GM12878 (cell line): ENCODE measurements around the gene CNOT3. TPM values are rescaled to one million over a fixed set of nuclear protein-coding genes. Genes with fewer than 3 reads are reported as not detected.
"Not testable (repeated sequence)": the region's sequence is repeated elsewhere in the genome, so short reads cannot be mapped to it uniquely, and the experiment has no call there.

Experiments
- ATAC-seq: fragments of 200-7000 bp; cut with Tn5 transposase; 3 replicates; pipeline ENCODE4 v1.9.1; 2020; ENCODE audit warnings: mild to moderate bottlenecking, moderate library complexity
- BruUV-seq: library from RNA; stranded (reverse); fragments of 400-500 nt; replicated peaks from 2 replicates; lab custom pipeline; 2021; lab: Mats Ljungman, UMichigan
- CTCF ChIA-PET: fragments of 300-600 bp; sonication (Branson Sonifier 250); formaldehyde crosslinking; extraction: SDS; loops from one replicate; lab custom pipeline; 2021; ENCODE audit warnings: inconsistent platforms; lab: Yijun Ruan, JAX
- POLR2A ChIA-PET: fragments of 350-600 bp; formaldehyde crosslinking; extraction: SDS; loops from one replicate; lab custom pipeline; 2021; ENCODE audit warnings: inconsistent platforms; lab: Charles Lee
- RAD21 ChIA-PET: fragments of 300-600 bp; sonication (Branson Sonifier 250); formaldehyde crosslinking; loops from one replicate; lab custom pipeline; 2023; ENCODE audit warnings: antibody characterized with exemption; ENCODE audit not compliant: unreplicated experiment; lab: Charles Lee
- SMC1A ChIA-PET: fragments of 300-600 bp; sonication (Branson Sonifier 250); formaldehyde crosslinking; loops from one replicate; lab custom pipeline; 2023; ENCODE audit not compliant: unreplicated experiment, uncharacterized antibody; lab: Charles Lee
- DNase-seq: peaks from one replicate; pipeline ENCODE4 v3.0.0-alpha.2; 2011; ENCODE audit warnings: low read depth, low spot score
- FAIRE-seq: peaks from 3 replicates; lab custom pipeline; 2011; peaks lifted over from hg19 to GRCh38; lab: Jason Lieb, UNC
- H2AFZ ChIP-seq: 2 replicates; pipeline ENCODE4 v1.6.0; 2011; ENCODE audit warnings: low read depth, low read length, control low read depth; ENCODE audit not compliant: control insufficient read depth
- H3K27ac ChIP-seq: 2 replicates; pipeline ENCODE4 v1.5.1; 2011; ENCODE audit warnings: control low read depth; ENCODE audit not compliant: control insufficient read depth, insufficient read depth
- H3K27me3 ChIP-seq, 2 experiments: replicated peaks in 1 of 2; 2 replicates each; pipeline versions ENCODE4 v1.6.0 to v1.6.1; 2011; ENCODE audit warnings: low read length in 1 of 2; ENCODE audit not compliant: control insufficient read depth in 2 of 2, insufficient read depth in 2 of 2
- H3K36me3 ChIP-seq, 2 experiments: 2 replicates each; pipeline ENCODE4 v1.5.1; 2011; ENCODE audit warnings: low read length in 1 of 2; ENCODE audit not compliant: control insufficient read depth in 2 of 2, insufficient read depth in 2 of 2
- H3K4me1 ChIP-seq: 2 replicates; pipeline ENCODE4 v1.6.1; 2011; ENCODE audit warnings: mild to moderate bottlenecking, low read length, moderate library complexity, mixed read lengths; ENCODE audit not compliant: control insufficient read depth, insufficient read depth
- H3K4me2 ChIP-seq: 2 replicates; pipeline ENCODE4 v1.6.0; 2011; ENCODE audit warnings: control low read depth; ENCODE audit not compliant: control insufficient read depth, insufficient read depth
- H3K4me3 ChIP-seq: fragments of 200-600 bp; sonication (generic); 2 replicates; pipeline ENCODE4 v1.5.1; 2016
- H3K79me2 ChIP-seq: 2 replicates; pipeline ENCODE4 v1.6.0; 2011; ENCODE audit warnings: low read length; ENCODE audit not compliant: control insufficient read depth, insufficient read depth
- H3K9ac ChIP-seq: 2 replicates; pipeline ENCODE4 v1.8.0; 2011; ENCODE audit warnings: low read length, control low read depth, mixed read lengths; ENCODE audit not compliant: control insufficient read depth, insufficient read depth
- H3K9me3 ChIP-seq: replicated peaks from 3 replicates; pipeline ENCODE4 v1.5.1; 2011; ENCODE audit warnings: mild to moderate bottlenecking, low read length; ENCODE audit not compliant: control insufficient read depth, insufficient read depth
- H4K20me1 ChIP-seq: 2 replicates; pipeline ENCODE4 v1.6.0; 2011; ENCODE audit not compliant: control insufficient read depth, insufficient read depth
- GATAD2B ChIP-seq: fragments of 450-650 bp; conservative IDR thresholded peaks from 2 replicates; pipeline ENCODE4 v1.6.1; 2017; ENCODE audit warnings: low read depth, mild to moderate bottlenecking, moderate library complexity
- HDAC6 ChIP-seq: fragments of 200-600 bp; sonication (generic); IDR thresholded peaks from one replicate; pipeline ENCODE4 v1.8.0; 2017; ENCODE audit warnings: antibody characterized with exemption; ENCODE audit not compliant: unreplicated experiment
- HDGF ChIP-seq: fragments of 450-650 bp; IDR thresholded peaks from 2 replicates; pipeline ENCODE4 v1.6.1; 2016; ENCODE audit warnings: antibody characterized with exemption
- RAD21 ChIP-seq: IDR thresholded peaks from 2 replicates; pipeline ENCODE4 v1.6.1; 2011; ENCODE audit warnings: mild to moderate bottlenecking, low read depth, low read length, moderate library complexity; ENCODE audit not compliant: insufficient read depth
- SP1 ChIP-seq: IDR thresholded peaks from one replicate; pipeline ENCODE4 v1.6.1; 2011; ENCODE audit warnings: low read depth, low read length
- ZNF207 ChIP-seq: fragments of 450-650 bp; IDR thresholded peaks from 2 replicates; pipeline ENCODE4 v1.6.1; 2014; ENCODE audit warnings: antibody characterized with exemption, mild to moderate bottlenecking, borderline replicate concordance
- WGBS: methylation state at CpG from one replicate; pipeline ENCODE4 v1.1.6; 2016; ENCODE audit warnings: low lambda C conversion rate; ENCODE audit not compliant: insufficient replicate concordance, insufficient coverage; ENCODE audit errors: missing lambda C conversion rate; 5-methylcytosine and 5-hydroxymethylcytosine counted together
- in situ Hi-C: fragments of 300-500 bp; cut with MboI; formaldehyde crosslinking; loops from 9 replicates; pipeline ENCODE4 v1.14.3; 2018; ENCODE audit warnings: mixed read lengths
- intact Hi-C: fragments of 100-400 bp; cut with micrococcal nuclease; formaldehyde crosslinking; loops from one replicate; pipeline ENCODE4 v1.14.2; 2022; ENCODE audit not compliant: unreplicated experiment
- polyA plus RNA-seq, 11 experiments: library from polyadenylated mRNA; depleted of rRNA in 4 of 11; unstranded in 6 of 11; stranded (reverse) in 5 of 11; fragments of >200 nt; fragmentation: Nextera tagmentation in 4 of 11; fragmentation: Illumina TruSeq in 1 of 11; extraction: Ambion mirVana in 4 of 11; extraction: Trizol in 1 of 11; gene quantifications; 1 replicate in 1 of 11; 2 replicates in 10 of 11; pipeline versions ENCODE4 v1.2.1 to v1.2.3, GENCODE V29; 2011 to 2016; ENCODE audit warnings: inconsistent platforms in 2 of 11, missing spikeins in 2 of 11, low read depth in 1 of 11
- total RNA-seq, 4 experiments: library from RNA; depleted of rRNA in 3 of 4; stranded (reverse); fragments of >200 nt in 3 of 4; fragmentation: Illumina TruSeq in 1 of 4; extraction: Trizol in 1 of 4; gene quantifications; 2 replicates each; pipeline versions ENCODE4 v1.2.1 to v1.2.3, GENCODE V29; 2013 to 2021
- TF ChIP-seq, protein P1 (sequence below): IDR thresholded peaks from 2 replicates; pipeline ENCODE4 v1.6.1; 2011; ENCODE audit warnings: low read depth, mild to moderate bottlenecking, low read length, moderate library complexity, borderline replicate concordance; ENCODE audit errors: extremely low read depth
- TF ChIP-seq, protein P2 (sequence below): IDR thresholded peaks from 2 replicates; pipeline ENCODE4 v1.6.1; 2011; ENCODE audit warnings: borderline replicate concordance, low read depth, mild to moderate bottlenecking, moderate library complexity, low read length; ENCODE audit not compliant: insufficient read depth, poor library complexity, severe bottlenecking

Gene CNOT3
- total and polyA plus RNA-seq, 10 of the 15 experiments (the other 5 are each of a cell fraction or from before 2014, with no cell fraction given) = 0.14 to 45.1 (median 14.0) TPM

DNA sequence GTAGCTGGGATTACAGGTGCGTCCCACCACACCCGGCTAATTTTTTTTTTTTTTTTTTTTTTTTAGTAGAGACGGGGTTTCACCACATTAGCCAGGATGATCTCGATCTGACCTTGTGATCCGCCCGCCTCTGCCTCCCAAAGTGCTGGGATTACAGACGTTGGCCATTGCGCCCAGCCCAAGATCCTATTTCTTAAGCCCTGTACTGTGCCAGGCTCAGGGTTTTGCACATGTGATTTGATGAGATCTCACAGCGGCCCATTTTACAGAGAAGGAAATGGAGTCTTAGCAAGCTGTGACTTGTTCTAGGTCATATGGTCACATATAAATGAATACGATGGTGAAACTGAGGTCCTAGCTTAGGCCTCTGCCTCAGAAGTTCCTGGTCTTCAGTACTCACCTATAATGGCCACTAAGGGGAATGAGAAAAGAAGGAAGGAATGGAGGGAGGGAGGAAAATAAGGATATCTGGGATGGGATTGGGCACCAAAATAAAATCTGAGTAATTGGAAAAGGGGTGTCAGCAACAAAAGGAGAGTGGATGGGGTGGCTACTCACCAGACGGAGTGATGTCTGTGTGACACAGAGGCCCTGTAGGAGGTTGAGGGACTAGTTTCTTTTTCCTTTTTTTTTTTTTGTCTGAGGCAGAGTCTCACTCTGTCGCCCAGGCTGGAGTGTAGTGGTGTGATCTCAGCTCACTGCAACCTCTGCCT is 38.2 kb upstream of the CNOT3 start:
- CTCF ChIA-PET = no interaction called here
- Histone ChIP-seq H3K4me3 (no peak overlapping the region), H4K20me1 (no peaks in the 10 kb centered on the region), H3K27me3 (no peaks in the 10 kb centered on the region; a peak in 2 of 4 replicates), H3K4me2 (no peak overlapping the region), H3K27ac (no peak overlapping the region), H3K36me3 (no peaks in the 10 kb centered on the region), H3K9me3 (no peaks in the 10 kb centered on the region; the same call in 2 of the 3 replicates), H2AFZ (no peak overlapping the region), H3K9ac (no peak overlapping the region), H3K4me1 (no peaks in the 10 kb centered on the region), H3K79me2 (peaks cover 9% of the 10 kb centered on the region)
- in situ Hi-C loops (no loop called here), intact Hi-C loops (no loop called here)
- SMC1A ChIA-PET = interaction anchor here (0.6 kb wide), 1 partner anchor 590 kb away, joined by 3 read pairs; no protein-coding TSS in a partner anchor
- DNase-seq (no peak), FAIRE-seq (no peak), ATAC-seq (no peak)
- POLR2A ChIA-PET = interaction anchor here (0.6 to 0.7 kb wide), 2 partner anchors 190 to 579 kb away, joined by 4 to 8 read pairs; no protein-coding TSS in a partner anchor
- 79% methylated on average over 9 of the region's 12 CpGs for WGBS
- TF ChIP-seq, protein P1, sequence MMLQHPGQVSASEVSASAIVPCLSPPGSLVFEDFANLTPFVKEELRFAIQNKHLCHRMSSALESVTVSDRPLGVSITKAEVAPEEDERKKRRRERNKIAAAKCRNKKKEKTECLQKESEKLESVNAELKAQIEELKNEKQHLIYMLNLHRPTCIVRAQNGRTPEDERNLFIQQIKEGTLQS = no peak
- TF ChIP-seq RAD21 (no peak), HDAC6 (no peak), GATAD2B (no peak), HDGF (no peak), SP1 (no peak), ZNF207 (no peak)
- TF ChIP-seq, protein P2, sequence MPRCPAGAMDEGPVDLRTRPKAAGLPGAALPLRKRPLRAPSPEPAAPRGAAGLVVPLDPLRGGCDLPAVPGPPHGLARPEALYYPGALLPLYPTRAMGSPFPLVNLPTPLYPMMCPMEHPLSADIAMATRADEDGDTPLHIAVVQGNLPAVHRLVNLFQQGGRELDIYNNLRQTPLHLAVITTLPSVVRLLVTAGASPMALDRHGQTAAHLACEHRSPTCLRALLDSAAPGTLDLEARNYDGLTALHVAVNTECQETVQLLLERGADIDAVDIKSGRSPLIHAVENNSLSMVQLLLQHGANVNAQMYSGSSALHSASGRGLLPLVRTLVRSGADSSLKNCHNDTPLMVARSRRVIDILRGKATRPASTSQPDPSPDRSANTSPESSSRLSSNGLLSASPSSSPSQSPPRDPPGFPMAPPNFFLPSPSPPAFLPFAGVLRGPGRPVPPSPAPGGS = no peak
- RAD21 ChIA-PET = interaction anchor here (0.6 kb wide), 1 partner anchor 1533 kb away, joined by 3 read pairs; no protein-coding TSS in a partner anchor
- no TSS peak for BruUV-seq

DNA sequence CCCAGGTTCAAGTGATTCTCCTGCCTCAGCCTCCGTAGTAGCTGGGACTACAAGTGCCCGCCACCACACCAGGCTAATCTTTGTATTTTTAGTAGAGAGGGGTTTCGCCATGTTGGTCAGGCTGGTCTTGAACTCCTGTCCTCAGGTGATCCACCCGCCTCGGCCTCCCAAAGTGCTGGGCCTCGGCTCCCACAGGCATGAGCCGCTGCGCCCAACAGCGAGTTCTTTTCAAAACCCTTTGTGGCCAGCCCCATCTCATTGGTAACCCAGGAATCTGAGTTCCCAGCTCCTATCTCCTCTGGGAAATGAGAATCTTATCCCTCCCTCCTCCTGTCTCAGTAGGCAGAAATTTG is 37.7 kb upstream of the CNOT3 start:
- CTCF ChIA-PET, H3K9me3 ChIP-seq, FAIRE-seq, H3K36me3 ChIP-seq, H3K27ac ChIP-seq, ATAC-seq, SMC1A ChIA-PET, RAD21 ChIA-PET, DNase-seq, in situ Hi-C loops, H3K4me3 ChIP-seq, H3K27me3 ChIP-seq, H3K4me2 ChIP-seq, H2AFZ ChIP-seq, H3K79me2 ChIP-seq, H4K20me1 ChIP-seq, BruUV-seq, H3K4me1 ChIP-seq, H3K9ac ChIP-seq, POLR2A ChIA-PET: not testable (repeated sequence)
- 49% methylated on average over 9 of the region's 9 CpGs for WGBS
- intact Hi-C loops = loop anchor here (10.0 kb wide), 2 partner anchors 575 to 995 kb away; partner anchors contain the start of gene ZNF160
